ENCODE results near the gene SSBP3. TPM values are rescaled to one million over a fixed set of nuclear protein-coding genes. Genes with fewer than 3 reads are reported as not detected.
"Not testable (repeated sequence)": the region's sequence is repeated elsewhere in the genome, so short reads cannot be mapped to it uniquely, and the experiment has no call there.

The SSBP3 gene
- polyA plus RNA-seq, 1 donor (not counting 4 experiments of a cell fraction or from before 2014, with no cell fraction given) = 16.9 TPM

- Histone ChIP-seq H3K79me2 (ENCODE audit: control insufficient read depth, insufficient read depth, low read length) (no peaks in the 10 kb centered on the region), H4K20me1 (ENCODE audit: control insufficient read depth, extremely low read depth, insufficient read depth, low read length) (no peaks in the 10 kb centered on the region), H3K4me2 (ENCODE audit: control insufficient read depth, extremely low read depth, insufficient read depth, low read depth, low read length) (no peak overlapping the region), H2AFZ (ENCODE audit: control insufficient read depth, low read length) (no peak overlapping the region), H3K27me3 (ENCODE audit: control insufficient read depth, extremely low read depth, insufficient read depth, low read length) (no peaks in the 10 kb centered on the region), H3K9me1 (ENCODE audit: control insufficient read depth, extremely low read depth, insufficient read depth, low read length) (no peaks in the 10 kb centered on the region), H3K27ac (ENCODE audit: control insufficient read depth, insufficient read depth, low read length) (no peak overlapping the region), H3K36me3 (ENCODE audit: control insufficient read depth in 2 of 2, extremely low read depth in 1 of 2, insufficient read depth in 2 of 2, low read length in 2 of 2) (peaks cover 52 to 64% of the 10 kb centered on the region in 2 experiments), H3K4me1 (ENCODE audit: control insufficient read depth, extremely low read depth, insufficient read depth, low read length) (no peaks in the 10 kb centered on the region), H3K9ac (ENCODE audit: control insufficient read depth, extremely low read depth, insufficient read depth, low read length) (no peak overlapping the region), H3K4me3 (ENCODE audit: control insufficient read depth in 2 of 3, extremely low read depth in 1 of 3, insufficient read depth in 2 of 3, low read depth in 1 of 3, low read length in 3 of 3) (no peak overlapping the region), H3K9me3 (ENCODE audit: control insufficient read depth, low read depth, low read length) (no peaks in the 10 kb centered on the region)
- DNase-seq (ENCODE audit: low read depth, low spot score) (no peak), FAIRE-seq (no peak)
- TF ChIP-seq EZH2 (IDR thresholded peaks at IDR 0.05; ENCODE audit: low read length) (no peak), CTCF (optimal IDR thresholded peaks at IDR 0.05 in 1 of 3, IDR thresholded peaks at IDR 0.05 in 1 of 3, conservative IDR thresholded peaks at IDR 0.05 in 1 of 3; ENCODE audit: extremely low read depth in 1 of 3, insufficient read depth in 2 of 3, low read length in 3 of 3) (no peak)
- dilution Hi-C loops (cut with MboI; ENCODE audit: extremely low pct_ligation_motif_present, low sequenced_read_pairs) = no loop called here
Observed at GRCh38 chr1:54212872-54213271, 193.3 kb downstream of the SSBP3 start.

GRCh38 chr1:54207896-54208295 lies 198.3 kb downstream of the SSBP3 start:
- H3K4me2 ChIP-seq (ENCODE audit: control insufficient read depth, extremely low read depth, insufficient read depth, low read depth, low read length); H4K20me1 ChIP-seq (ENCODE audit: control insufficient read depth, extremely low read depth, insufficient read depth, low read length); H3K79me2 ChIP-seq (ENCODE audit: control insufficient read depth, insufficient read depth, low read length); H3K9ac ChIP-seq (ENCODE audit: control insufficient read depth, extremely low read depth, insufficient read depth, low read length); H3K4me3 ChIP-seq (ENCODE audit: control insufficient read depth in 2 of 3, extremely low read depth in 1 of 3, insufficient read depth in 2 of 3, low read depth in 1 of 3, low read length in 3 of 3); H3K9me3 ChIP-seq (ENCODE audit: control insufficient read depth, low read depth, low read length); dilution Hi-C loops (cut with MboI; ENCODE audit: extremely low pct_ligation_motif_present, low sequenced_read_pairs); H3K4me1 ChIP-seq (ENCODE audit: control insufficient read depth, extremely low read depth, insufficient read depth, low read length); DNase-seq (ENCODE audit: low read depth, low spot score); H3K27ac ChIP-seq (ENCODE audit: control insufficient read depth, insufficient read depth, low read length); H3K27me3 ChIP-seq (ENCODE audit: control insufficient read depth, extremely low read depth, insufficient read depth, low read length); H3K9me1 ChIP-seq (ENCODE audit: control insufficient read depth, extremely low read depth, insufficient read depth, low read length); H2AFZ ChIP-seq (ENCODE audit: control insufficient read depth, low read length): not testable (repeated sequence)
- FAIRE-seq = peak; percentile 46
- peaks cover 40 to 49% of the 10 kb centered on the region in 2 experiments for H3K36me3 ChIP-seq (ENCODE audit: control insufficient read depth in 2 of 2, extremely low read depth in 1 of 2, insufficient read depth in 2 of 2, low read length in 2 of 2)

GRCh38 chr1:54207287-54207686 lies 198.9 kb downstream of the SSBP3 start:
- DNase-seq (ENCODE audit: low read depth, low spot score) (no peak), FAIRE-seq (no peak)
- H3K9ac ChIP-seq (ENCODE audit: control insufficient read depth, extremely low read depth, insufficient read depth, low read length) = no peak overlapping the region
- no peaks in the 10 kb centered on the region for H3K9me1 ChIP-seq (ENCODE audit: control insufficient read depth, extremely low read depth, insufficient read depth, low read length)
- H3K9me3 ChIP-seq (ENCODE audit: control insufficient read depth, low read depth, low read length) = no peaks in the 10 kb centered on the region
- H3K4me2 ChIP-seq (ENCODE audit: control insufficient read depth, extremely low read depth, insufficient read depth, low read depth, low read length) = no peak overlapping the region
- H3K79me2 ChIP-seq (ENCODE audit: control insufficient read depth, insufficient read depth, low read length) = peaks cover 14% of the 10 kb centered on the region
- no peaks in the 10 kb centered on the region for H3K4me1 ChIP-seq (ENCODE audit: control insufficient read depth, extremely low read depth, insufficient read depth, low read length)
- TF ChIP-seq CTCF (optimal IDR thresholded peaks at IDR 0.05 in 1 of 3, IDR thresholded peaks at IDR 0.05 in 1 of 3, conservative IDR thresholded peaks at IDR 0.05 in 1 of 3; ENCODE audit: extremely low read depth in 1 of 3, insufficient read depth in 2 of 3, low read length in 3 of 3) (no peak), EZH2 (IDR thresholded peaks at IDR 0.05; ENCODE audit: low read length) (no peak)
- H3K27ac ChIP-seq (ENCODE audit: control insufficient read depth, insufficient read depth, low read length) = no peak overlapping the region
- no peaks in the 10 kb centered on the region for H3K27me3 ChIP-seq (ENCODE audit: control insufficient read depth, extremely low read depth, insufficient read depth, low read length)
- no peak overlapping the region for H3K4me3 ChIP-seq (ENCODE audit: control insufficient read depth in 2 of 3, extremely low read depth in 1 of 3, insufficient read depth in 2 of 3, low read depth in 1 of 3, low read length in 3 of 3)
- peaks cover 4% of the 10 kb centered on the region for H4K20me1 ChIP-seq (ENCODE audit: control insufficient read depth, extremely low read depth, insufficient read depth, low read length)
- no peak overlapping the region for H2AFZ ChIP-seq (ENCODE audit: control insufficient read depth, low read length)
- H3K36me3 ChIP-seq (ENCODE audit: control insufficient read depth in 2 of 2, extremely low read depth in 1 of 2, insufficient read depth in 2 of 2, low read length in 2 of 2) = peaks cover 36 to 44% of the 10 kb centered on the region in 2 experiments
- dilution Hi-C loops (cut with MboI; ENCODE audit: extremely low pct_ligation_motif_present, low sequenced_read_pairs) = no loop called here
